ENCODE data around the gene EMILIN3.

DNA sequence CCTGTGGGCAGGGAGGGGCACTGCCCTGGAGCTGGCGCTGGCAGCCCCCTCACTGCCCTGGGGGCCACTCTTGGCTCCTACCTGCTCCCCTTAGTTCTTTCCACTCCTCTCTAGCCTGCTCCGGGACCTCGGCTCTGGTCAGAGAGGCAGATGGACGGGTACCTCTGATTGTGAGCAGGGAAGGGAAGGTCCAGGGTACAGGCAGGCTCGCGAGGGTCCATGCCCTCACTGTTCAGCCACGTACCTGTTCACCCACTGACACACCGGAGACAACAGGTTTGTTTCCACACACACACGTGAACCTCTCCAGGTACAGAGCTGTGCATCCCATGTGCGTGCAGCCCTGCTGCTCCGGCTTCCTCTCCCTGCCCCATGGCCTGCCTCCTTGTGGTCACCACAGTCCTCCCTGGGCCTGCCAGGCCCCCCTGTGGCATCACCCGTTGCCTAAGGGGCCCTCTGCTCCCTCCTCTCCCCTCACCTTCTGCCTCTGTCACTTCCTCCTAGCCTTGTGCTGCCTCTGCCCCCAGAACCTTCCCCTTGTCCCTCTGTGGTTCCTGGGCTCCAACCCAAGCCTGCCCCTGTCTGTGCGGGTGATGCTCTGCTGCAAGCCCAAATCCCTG lies 2.3 kb downstream of the EMILIN3 start:
- TF ChIP-seq POLR2A (IDR thresholded peaks at IDR 0.05) (no peak), CTCF (IDR thresholded peaks at IDR 0.05) (no peak)
